MCF 10A (cell line): ENCODE results near the gene C4orf50. TPM values are rescaled to one million over a fixed set of nuclear protein-coding genes. Genes with fewer than 3 reads are reported as not detected.

Experiments used
- BruUV-seq: library from RNA; stranded (reverse); fragments of 400-500 nt; replicated peaks from 2 replicates; lab custom pipeline; 2021; lab: Mats Ljungman, UMichigan
- CTCF ChIA-PET: fragments of 300-600 bp; sonication (Branson Sonifier 250); formaldehyde crosslinking; extraction: SDS; loops from one replicate; lab custom pipeline; 2021; ENCODE audit warnings: antibody characterized with exemption, inconsistent platforms; lab: Yijun Ruan, JAX
- POLR2A ChIA-PET: fragments of 300-600, 350-650 bp; sonication (Branson Sonifier 250); formaldehyde crosslinking; extraction: SDS; loops from one replicate; lab custom pipeline; 2020; ENCODE audit warnings: antibody characterized with exemption, inconsistent platforms; lab: Yijun Ruan, JAX
- DNase-seq: peaks from one replicate; pipeline ENCODE4 v3.0.0-alpha.2; 2018; ENCODE audit not compliant: unreplicated experiment
- H3K27ac Mint-ChIP-seq: one replicate; pipeline ENCODE4 v1.8.0; 2022; ENCODE audit warnings: mild to moderate bottlenecking, low read depth, mixed read lengths; ENCODE audit not compliant: unreplicated experiment
- H3K27me3 Mint-ChIP-seq: one replicate; pipeline ENCODE4 v1.8.0; 2022; ENCODE audit warnings: mixed read lengths; ENCODE audit not compliant: insufficient read depth, unreplicated experiment
- H3K36me3 Mint-ChIP-seq: one replicate; pipeline ENCODE4 v1.8.0; 2022; ENCODE audit warnings: mild to moderate bottlenecking, moderate library complexity, mixed read lengths; ENCODE audit not compliant: insufficient read depth, unreplicated experiment
- H3K4me1 Mint-ChIP-seq: one replicate; pipeline ENCODE4 v1.8.0; 2022; ENCODE audit warnings: mixed read lengths; ENCODE audit not compliant: insufficient read depth, unreplicated experiment
- H3K4me3 Mint-ChIP-seq: one replicate; pipeline ENCODE4 v1.8.0; 2022; ENCODE audit warnings: mild to moderate bottlenecking, moderate library complexity, mixed read lengths; ENCODE audit not compliant: unreplicated experiment
- H3K9me3 Mint-ChIP-seq: one replicate; pipeline ENCODE4 v1.8.0; 2022; ENCODE audit warnings: mixed read lengths; ENCODE audit not compliant: unreplicated experiment
- CTCF ChIP-seq: fragments of 200-600 bp; IDR thresholded peaks from one replicate; pipeline ENCODE4 v1.8.0; 2022; ENCODE audit warnings: antibody characterized with exemption, mild to moderate bottlenecking; ENCODE audit not compliant: unreplicated experiment
- intact Hi-C: fragments of 100-400 bp; cut with micrococcal nuclease; formaldehyde crosslinking; loops from 2 replicates; pipeline ENCODE4 v1.14.1; 2022
- total RNA-seq: library from RNA; stranded (reverse); gene quantifications from 2 replicates; pipeline ENCODE4 v1.2.3, GENCODE V29; 2022

Gene C4orf50
- total RNA-seq, 1 experiment from 2014 or later, result not detected

GRCh38 chr4:5992828-5993321 is 25.4 kb downstream of the C4orf50 start:
- Mint-ChIP-seq H3K36me3 (no peaks in the 10 kb centered on the region), H3K27me3 (no peaks in the 10 kb centered on the region), H3K4me3 (no peak overlapping the region), H3K9me3 (peaks cover 24% of the 10 kb centered on the region), H3K27ac (no peak overlapping the region), H3K4me1 (no peaks in the 10 kb centered on the region)
- CTCF ChIA-PET, result interaction anchor here (1.6 kb wide), 1 partner anchor 10 kb away, joined by 4 read pairs; no protein-coding TSS in a partner anchor
- intact Hi-C loops, result no loop called here
- POLR2A ChIA-PET, result interaction anchor here (1.4 kb wide), 1 partner anchor 86 kb away, joined by 3 read pairs; no protein-coding TSS in a partner anchor
- TF ChIP-seq CTCF, result no peak
- no TSS peak for BruUV-seq
- no peak for DNase-seq

GRCh38 chr4:5992171-5992827 is 25.9 kb downstream of the C4orf50 start:
- Mint-ChIP-seq H3K4me3 (no peak overlapping the region), H3K27ac (no peak overlapping the region), H3K36me3 (no peaks in the 10 kb centered on the region), H3K9me3 (peaks cover 29% of the 10 kb centered on the region), H3K4me1 (no peaks in the 10 kb centered on the region), H3K27me3 (no peaks in the 10 kb centered on the region)
- ChIA-PET CTCF (interaction anchor here (1.6 kb wide), 1 partner anchor 10 kb away, joined by 4 read pairs; no protein-coding TSS in a partner anchor), POLR2A (no interaction called here)
- intact Hi-C loops, result no loop called here
- no TSS peak for BruUV-seq
- DNase-seq, result no peak
- TF ChIP-seq CTCF, result no peak

GRCh38 chr4:5991405-5991804 is 26.8 kb downstream of the C4orf50 start:
- Mint-ChIP-seq H3K27ac (no peak overlapping the region), H3K4me1 (no peaks in the 10 kb centered on the region), H3K27me3 (no peaks in the 10 kb centered on the region), H3K36me3 (no peaks in the 10 kb centered on the region), H3K4me3 (no peak overlapping the region), H3K9me3 (peaks cover 23% of the 10 kb centered on the region)
- no peak for TF ChIP-seq CTCF
- ChIA-PET CTCF (interaction anchor here (0.6 kb wide), 2 partner anchors 941 to 1472 kb away, joined by 3 to 4 read pairs; no protein-coding TSS in a partner anchor), POLR2A (no interaction called here)
- no TSS peak for BruUV-seq
- DNase-seq, result no peak
- intact Hi-C loops, result no loop called here

- Mint-ChIP-seq H3K36me3 (no peaks in the 10 kb centered on the region), H3K9me3 (peaks cover 23% of the 10 kb centered on the region), H3K27ac (no peak overlapping the region), H3K27me3 (no peaks in the 10 kb centered on the region), H3K4me1 (no peaks in the 10 kb centered on the region), H3K4me3 (no peak overlapping the region)
- POLR2A ChIA-PET, result interaction anchor here (0.7 kb wide), 1 partner anchor 121 kb away, joined by 3 read pairs; no protein-coding TSS in a partner anchor
- TF ChIP-seq CTCF, result no peak
- BruUV-seq, result no TSS peak
- intact Hi-C loops, result no loop called here
- CTCF ChIA-PET, result interaction anchor here (0.6 to 5.3 kb wide), 4 partner anchors 7 to 264 kb away, joined by 3 to 50 read pairs (median 3); no protein-coding TSS in a partner anchor
- no peak for DNase-seq
Measured at GRCh38 chr4:5990446-5991160, 27.6 kb downstream of the C4orf50 start.
